Measurements from ENCODE around the gene MAPK14. TPM values are rescaled to one million over a fixed set of nuclear protein-coding genes. Genes with fewer than 3 reads are reported as not detected.

Gene MAPK14
- total RNA-seq, 1 experiment from 2014 or later, result 37.6 TPM

DNA sequence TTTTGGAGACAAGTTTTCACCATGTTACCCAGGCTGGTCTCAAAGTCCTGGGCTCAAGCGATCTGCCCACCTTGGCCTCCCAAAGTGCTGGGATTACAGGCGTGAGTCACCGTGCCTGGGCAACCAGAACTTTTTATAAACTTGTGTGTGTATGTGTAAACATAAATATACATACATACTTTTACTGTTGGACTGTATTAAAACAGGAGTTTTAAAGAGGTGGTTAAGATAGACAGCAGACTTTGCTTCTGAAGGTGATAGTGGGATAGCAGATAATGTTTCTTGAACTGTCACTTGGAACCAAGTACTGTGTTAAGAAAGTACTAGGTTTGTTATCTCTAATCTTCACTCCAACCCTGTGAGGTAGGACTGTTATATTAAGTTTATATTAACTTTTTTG is 74.1 kb downstream of the MAPK14 start:
- no peak for DNase-seq (ENCODE audit: low spot score)

- DNase-seq (ENCODE audit: low spot score), result no peak
Measured at GRCh38 chr6:36102853-36103252, 75.2 kb downstream of the MAPK14 start.

- DNase-seq (ENCODE audit: low spot score), result no peak
Measured at GRCh38 chr6:36104836-36105235, 77.2 kb downstream of the MAPK14 start.

GRCh38 chr6:36109092-36109491 is 81.5 kb downstream of the MAPK14 start:
- DNase-seq (ENCODE audit: low spot score), result no peak

- no peak for DNase-seq (ENCODE audit: low spot score)
Measured at GRCh38 chr6:36110050-36110449, 82.4 kb downstream of the MAPK14 start.

GRCh38 chr6:36110863-36111262 is 83.3 kb downstream of the MAPK14 start:
- DNase-seq (ENCODE audit: low spot score), result no peak

DNA sequence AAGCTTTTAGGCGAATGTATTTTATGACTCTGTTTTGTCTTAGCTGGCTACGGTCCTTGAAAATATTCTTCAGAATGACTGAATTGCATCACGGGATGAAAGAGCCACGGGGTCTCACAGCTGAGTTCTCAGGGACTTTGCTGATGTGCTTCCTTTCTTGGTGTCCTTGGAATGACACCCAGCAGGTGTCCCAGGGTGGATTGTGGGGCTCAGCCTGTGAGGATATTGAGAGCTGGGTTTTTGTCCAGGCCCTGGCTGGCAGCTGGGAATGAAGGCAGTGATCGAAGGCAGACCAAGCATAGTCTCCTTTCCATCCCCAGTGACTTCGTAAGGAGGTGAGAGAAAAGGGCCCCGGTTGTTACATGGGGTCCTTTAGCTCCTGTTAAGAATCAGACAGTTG is 83.9 kb downstream of the MAPK14 start:
- no peak for DNase-seq (ENCODE audit: low spot score)

DNA sequence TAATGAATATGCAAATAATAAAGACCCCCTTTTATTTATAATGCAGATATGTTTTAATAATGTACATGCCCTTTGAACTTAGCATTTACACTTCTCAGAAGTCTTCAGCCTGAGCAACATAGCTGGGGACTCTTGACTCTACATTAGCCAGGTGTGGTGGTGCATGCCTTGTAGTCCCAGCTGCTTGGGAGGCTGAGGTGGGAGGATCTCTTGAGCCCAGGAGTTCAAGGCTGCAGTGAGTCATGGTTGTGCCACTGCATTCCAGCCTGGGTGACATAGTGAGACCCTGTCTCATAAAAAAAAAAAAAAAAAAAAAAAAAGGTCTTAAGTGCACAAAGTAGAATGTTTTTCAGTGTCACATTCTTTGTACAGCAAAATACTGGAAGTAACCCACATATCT is 85.4 kb downstream of the MAPK14 start:
- no peak for DNase-seq (ENCODE audit: low spot score)

DNA sequence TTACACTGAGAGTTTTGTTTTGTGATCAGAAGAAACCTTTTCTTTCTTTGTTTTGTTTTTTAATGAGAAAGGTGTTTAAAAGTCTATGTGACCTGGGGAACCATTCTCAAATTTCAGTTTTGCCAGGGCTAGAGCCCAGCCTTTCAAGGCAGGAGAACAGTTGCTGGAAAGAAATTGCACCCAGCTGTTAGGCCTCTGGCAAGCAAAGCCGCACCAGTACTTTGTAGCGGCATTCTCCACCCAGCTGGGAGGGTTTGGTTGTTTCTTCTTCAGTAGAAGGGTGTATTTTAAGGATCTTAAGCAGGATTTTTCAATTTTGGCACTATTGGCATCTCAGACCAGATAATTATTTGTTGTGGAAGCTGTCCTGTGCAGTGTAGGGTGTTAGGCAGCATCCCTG is 86.1 kb downstream of the MAPK14 start:
- no peak for DNase-seq (ENCODE audit: low spot score)

DNA sequence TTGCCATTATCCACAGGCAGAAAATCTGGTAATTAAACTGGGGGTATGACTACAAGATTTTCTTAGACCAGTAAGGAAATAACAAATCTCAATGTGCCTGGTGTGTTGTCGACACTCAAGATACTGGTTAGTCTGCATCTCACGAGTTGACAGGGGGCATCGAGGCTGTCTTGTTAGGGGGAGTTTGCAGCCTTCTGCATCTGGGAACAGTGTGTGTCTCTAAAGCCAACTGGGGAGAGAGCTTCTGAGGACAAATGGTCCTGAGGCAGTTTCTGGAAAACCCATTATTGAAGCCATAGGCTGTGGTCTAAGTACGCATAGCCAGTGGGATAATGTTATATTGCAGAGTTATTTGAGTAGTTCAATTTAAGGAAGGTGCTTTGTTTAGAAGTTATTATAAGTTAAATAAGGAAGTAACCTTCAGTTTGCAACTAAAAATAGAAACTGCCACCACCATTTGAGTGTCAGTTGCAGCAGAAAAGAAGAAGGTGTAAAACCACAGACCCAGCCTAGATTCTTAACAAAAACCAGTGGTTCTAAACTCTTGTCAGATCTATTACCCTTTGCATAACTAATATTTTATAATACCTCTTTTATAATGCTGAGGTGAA is 87.3 kb downstream of the MAPK14 start:
- no peak for DNase-seq (ENCODE audit: low spot score)

GRCh38 chr6:36115412-36115811 is 87.8 kb downstream of the MAPK14 start:
- DNase-seq (ENCODE audit: low spot score), result no peak

- DNase-seq (ENCODE audit: low spot score), result no peak
Measured at GRCh38 chr6:36116066-36116864, 88.7 kb downstream of the MAPK14 start.

DNA sequence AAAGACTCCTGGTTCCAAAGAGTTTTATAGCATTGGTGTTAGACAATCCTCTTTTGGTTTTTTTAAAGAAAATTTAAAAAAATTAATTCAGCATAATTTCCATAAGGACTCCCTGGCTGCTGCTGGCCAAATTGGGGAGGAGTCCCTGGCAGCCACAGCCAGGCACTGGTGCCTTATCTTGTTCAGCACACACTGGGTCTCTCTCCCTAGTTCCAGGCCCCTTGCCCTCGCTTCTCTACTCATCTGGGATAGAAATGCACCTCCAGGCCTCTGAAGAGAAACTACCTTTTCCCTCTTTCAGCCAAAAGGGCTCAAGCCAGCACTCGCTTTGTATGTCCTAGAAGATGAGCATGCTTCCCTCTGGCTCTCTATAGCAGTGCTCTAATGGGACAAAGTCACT is 89.3 kb downstream of the MAPK14 start:
- no peak for DNase-seq (ENCODE audit: low spot score)

DNA sequence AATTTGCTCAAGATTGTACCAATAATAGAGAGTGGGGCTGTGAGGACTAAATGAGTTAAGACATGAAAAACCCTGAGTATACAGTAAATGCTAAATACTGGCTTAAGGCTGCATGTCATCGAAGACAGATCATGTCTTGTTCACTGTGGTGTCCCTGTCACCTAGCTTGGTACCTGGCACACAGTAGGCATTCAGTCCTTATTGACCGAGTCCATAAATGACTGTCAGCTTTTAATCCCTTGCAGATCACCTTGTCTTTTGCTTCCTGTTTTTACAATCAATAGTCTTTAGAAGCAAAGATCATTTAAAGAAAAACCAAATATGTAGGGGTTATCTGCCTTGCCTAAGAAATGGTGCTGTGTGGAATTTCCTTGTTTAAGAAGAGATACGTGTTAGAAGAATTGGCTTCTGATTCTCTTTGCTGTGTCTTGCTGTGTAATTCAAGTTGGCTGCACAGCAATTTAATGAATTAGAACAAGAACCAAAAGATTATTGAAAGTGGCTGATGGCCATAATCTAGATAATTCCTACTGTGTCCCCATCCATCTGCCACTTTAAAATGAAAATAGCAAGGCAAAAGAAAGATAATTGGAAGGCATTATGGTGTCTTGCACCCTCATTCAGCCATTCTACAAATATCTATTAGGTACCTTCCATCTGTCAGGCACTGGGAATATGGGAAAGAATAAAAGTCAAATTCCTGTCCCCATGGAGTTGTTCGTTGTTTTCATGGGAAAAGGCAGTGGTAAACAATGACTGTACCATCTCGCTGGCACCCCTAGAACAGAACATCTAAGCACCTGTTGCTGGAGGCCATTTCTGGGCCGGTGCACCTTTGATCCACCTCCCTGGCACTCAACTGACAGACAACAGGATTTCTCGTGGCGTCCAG is 90.3 kb downstream of the MAPK14 start:
- DNase-seq (ENCODE audit: low spot score), result no peak

DNA sequence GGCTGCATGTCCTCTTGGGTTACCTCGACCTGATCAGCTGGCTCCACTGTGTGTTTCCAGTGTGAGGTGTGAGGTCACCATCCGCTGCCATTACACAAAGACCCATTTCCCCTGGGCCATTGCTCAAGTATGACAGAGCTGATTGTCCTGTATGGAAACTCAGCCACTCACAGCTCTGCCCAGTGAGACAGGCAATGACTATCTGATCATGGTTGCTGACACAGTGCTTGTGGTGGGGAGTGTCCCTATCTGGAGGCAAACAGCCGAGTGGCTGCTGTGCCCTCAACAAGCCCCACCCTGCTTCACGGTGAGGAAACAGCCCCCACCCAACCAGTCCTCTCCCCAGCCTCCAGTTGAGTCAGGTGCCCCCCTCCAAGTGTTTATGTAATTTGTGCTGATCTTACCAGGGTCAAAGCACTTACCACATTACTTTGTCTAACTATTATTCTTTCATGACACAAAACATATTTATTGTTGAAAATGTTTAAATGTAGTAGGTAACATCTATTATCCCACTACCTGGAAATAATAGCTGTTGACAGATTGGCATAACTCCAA is 91.0 kb downstream of the MAPK14 start:
- DNase-seq (ENCODE audit: low spot score), result no peak

DNA sequence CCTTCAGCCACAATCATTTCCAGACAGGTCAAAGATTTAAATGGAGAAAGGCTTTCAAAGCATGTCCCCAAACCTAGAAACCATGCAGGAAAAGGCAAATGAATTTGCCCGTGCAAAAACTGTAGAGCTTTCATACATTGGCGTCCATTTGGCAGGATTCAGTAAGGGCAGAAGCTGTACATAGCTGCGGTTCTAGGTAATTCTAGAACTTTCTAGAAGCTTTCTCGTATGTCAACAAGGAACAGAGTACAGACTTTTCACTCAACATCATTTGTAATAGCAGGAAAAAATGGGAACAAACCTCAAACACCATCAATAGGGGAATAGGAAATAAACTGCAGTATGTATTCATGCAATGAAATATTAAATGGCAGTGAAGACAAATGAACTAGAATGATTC is 91.6 kb downstream of the MAPK14 start:
- no peak for DNase-seq (ENCODE audit: low spot score)

DNA sequence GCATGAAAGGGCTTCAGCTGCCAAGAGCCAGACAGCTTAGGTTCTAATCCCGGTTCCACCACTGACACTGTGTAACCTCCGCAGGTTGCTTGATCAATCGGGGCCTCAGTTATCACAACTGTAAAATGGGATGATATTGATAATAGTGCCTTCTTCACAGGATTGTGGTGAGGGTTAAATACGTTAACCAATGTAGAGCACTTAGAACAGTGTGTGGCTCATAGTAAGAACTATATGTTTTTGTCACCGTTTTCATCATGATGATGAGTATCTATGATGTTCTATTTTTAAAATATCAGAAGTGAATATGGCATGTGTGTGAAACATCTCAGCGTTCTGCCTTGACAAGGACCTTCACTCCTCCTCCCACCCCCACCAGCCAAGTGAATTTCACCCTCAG is 92.4 kb downstream of the MAPK14 start:
- DNase-seq (ENCODE audit: low spot score), result no peak

GRCh38 chr6:36120539-36120938 is 92.9 kb downstream of the MAPK14 start:
- DNase-seq (ENCODE audit: low spot score), result no peak

DNA sequence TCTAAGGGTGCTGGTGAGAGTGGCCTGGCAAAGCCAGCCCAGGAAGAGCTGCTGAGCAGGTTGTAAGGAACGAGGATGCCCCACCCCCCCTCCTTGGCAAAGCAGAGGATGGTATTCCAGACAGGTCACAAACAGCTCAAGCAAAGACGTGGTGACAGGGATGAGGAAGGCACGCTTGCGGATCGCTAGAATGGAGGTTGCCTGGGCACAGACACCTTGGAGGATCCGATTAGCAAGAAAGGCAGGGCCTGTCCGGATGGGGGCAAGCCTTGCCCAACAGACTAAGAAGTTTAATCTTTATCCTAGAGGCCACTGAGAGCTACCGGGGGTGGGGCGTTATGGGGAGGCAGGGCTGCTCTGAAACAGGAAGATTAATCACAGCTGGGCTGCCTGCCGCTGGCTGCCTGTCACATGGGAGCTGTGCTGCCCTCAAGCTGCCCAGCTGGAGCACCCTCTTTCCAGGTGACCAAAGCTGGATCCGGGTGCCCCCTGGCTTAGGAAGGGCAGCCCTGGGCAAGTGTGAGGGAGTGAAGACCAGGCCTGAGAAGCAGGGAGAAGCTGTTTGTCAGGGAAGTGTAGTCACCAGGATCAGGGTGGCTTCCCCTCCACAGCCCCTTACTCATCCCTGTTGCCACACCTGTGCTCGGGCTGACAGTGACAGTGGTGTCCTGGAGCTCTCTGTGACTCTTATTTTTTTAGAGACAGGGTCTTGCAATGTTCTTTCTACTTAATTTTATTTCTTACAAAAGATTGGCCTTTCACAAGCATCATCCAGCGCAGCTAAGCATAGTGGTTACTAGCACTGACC is 93.6 kb downstream of the MAPK14 start:
- no peak for DNase-seq (ENCODE audit: low spot score)

DNA sequence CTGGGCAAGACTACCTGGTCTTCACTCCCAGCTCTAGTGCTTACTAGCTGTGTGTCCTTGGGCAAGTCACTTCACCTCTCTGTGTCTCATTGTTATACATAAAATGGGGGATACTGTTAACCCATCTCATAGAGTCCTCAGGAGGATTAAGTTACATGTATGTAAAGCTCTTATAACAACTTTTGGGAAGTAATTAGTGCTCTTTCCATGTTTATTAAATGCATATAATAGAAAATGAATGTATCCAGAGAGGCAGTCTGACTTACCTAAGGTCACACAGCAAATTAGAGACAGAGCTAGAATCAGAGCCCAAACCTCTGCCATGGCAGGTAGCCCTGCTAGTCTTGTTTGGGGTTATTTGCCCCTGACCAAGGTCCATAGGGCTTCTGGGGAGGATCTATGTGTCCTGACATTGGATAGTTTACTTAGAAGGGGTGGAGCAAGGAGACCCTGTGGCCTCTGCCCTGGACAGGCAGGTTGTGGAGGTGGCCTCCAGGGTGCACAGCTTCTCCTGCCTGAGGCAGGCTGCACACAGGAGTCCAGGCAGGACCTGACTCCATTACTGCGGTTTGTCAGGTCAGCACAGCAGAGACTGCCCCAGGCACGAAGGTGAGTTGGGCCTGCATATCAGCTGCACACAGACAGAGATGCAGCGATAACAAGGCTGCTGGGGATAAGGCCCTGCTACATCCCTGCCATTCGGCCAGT is 94.3 kb downstream of the MAPK14 start:
- DNase-seq (ENCODE audit: low spot score), result no peak

Data from H4 (cell line).